SK-N-MC (cell line): ENCODE measurements around the gene COL4A1.
A peak's percentile ranks its signal among the peaks of the same experiment; 100 is the strongest.

Experiments
- DNase-seq: peaks from one replicate; pipeline ENCODE4 v3.0.0-alpha.2; 2011; ENCODE audit warnings: low read depth, low spot score
- H3K27ac ChIP-seq: fragments of 200-600 bp; sonication (generic); 2 replicates; pipeline ENCODE4 v1.5.1; 2016; ENCODE audit warnings: mixed run types
- H3K36me3 ChIP-seq: fragments of 200-600 bp; sonication (generic); 2 replicates; pipeline ENCODE4 v1.6.1; 2017; ENCODE audit warnings: antibody characterized with exemption, low read length, mixed read lengths; ENCODE audit not compliant: insufficient read depth
- H3K4me3 ChIP-seq: fragments of 200-600 bp; sonication (generic); 2 replicates; pipeline ENCODE4 v1.5.1; 2016
- H3K9ac ChIP-seq: fragments of 200-600 bp; sonication (generic); 2 replicates; pipeline ENCODE4 v1.8.0; 2017; ENCODE audit warnings: mixed run types, mixed read lengths; ENCODE audit not compliant: insufficient read length
- H3K9me3 ChIP-seq: fragments of 200-600 bp; sonication (generic); 2 replicates; pipeline ENCODE4 v1.6.1; 2017; ENCODE audit warnings: low read depth, mild to moderate bottlenecking, antibody characterized with exemption, low read length, moderate library complexity, mixed read lengths
- EZH2 ChIP-seq: fragments of 200-600 bp; sonication (generic); IDR thresholded peaks from one replicate; pipeline ENCODE4 v1.6.1; 2017; ENCODE audit warnings: antibody characterized with exemption
- FOXP2 ChIP-seq: optimal IDR thresholded peaks from 2 replicates; pipeline ENCODE3; 2011; ENCODE audit warnings: mild to moderate bottlenecking, moderate library complexity; ENCODE audit not compliant: insufficient read depth; ENCODE audit errors: extremely low read length, control extremely low read depth
- POLR2AphosphoS5 ChIP-seq: IDR thresholded peaks from 2 replicates; pipeline ENCODE4 v1.6.1; 2012; ENCODE audit warnings: mild to moderate bottlenecking, low read depth, low read length, borderline replicate concordance

COL4A1 gene

GRCh38 chr13:110276553-110276950 is 30.4 kb downstream of the COL4A1 start:
- 0 out of 2 replicates have a peak overlapping the region, but pooled peaks have one; percentile 18 for H3K4me3 ChIP-seq

GRCh38 chr13:110275931-110276552 is 30.9 kb downstream of the COL4A1 start:
- DNase-seq: peak; percentile 37
- Histone ChIP-seq H3K9ac (no peak overlapping the region), H3K36me3 (no peaks in the 10 kb centered on the region), H3K9me3 (no peaks in the 10 kb centered on the region), H3K27ac (no peak overlapping the region), H3K4me3 (0 out of 2 replicates have a peak overlapping the region, but pooled peaks have one; percentile 18)
- no peak for TF ChIP-seq POLR2AphosphoS5
- no peak for TF ChIP-seq FOXP2
- TF ChIP-seq EZH2: no peak

More at GRCh38 chr13:110276553-110276950, 30.4 kb downstream of the COL4A1 start:
- no peaks in the 10 kb centered on the region for H3K36me3 ChIP-seq
- no peak overlapping the region for H3K9ac ChIP-seq
- no peaks in the 10 kb centered on the region for H3K9me3 ChIP-seq
- TF ChIP-seq FOXP2 (no peak), EZH2 (no peak), POLR2AphosphoS5 (no peak)
- DNase-seq: no peak
- no peak overlapping the region for H3K27ac ChIP-seq

GRCh38 chr13:110274687-110275086 is 32.3 kb downstream of the COL4A1 start:
- DNase-seq: no peak
- no peak overlapping the region for H3K27ac ChIP-seq
- no peak for TF ChIP-seq FOXP2
- no peak for TF ChIP-seq EZH2
- TF ChIP-seq POLR2AphosphoS5: no peak
- H3K9me3 ChIP-seq: no peaks in the 10 kb centered on the region
- no peak overlapping the region for H3K9ac ChIP-seq
- H3K4me3 ChIP-seq: no peak overlapping the region
- no peaks in the 10 kb centered on the region for H3K36me3 ChIP-seq

GRCh38 chr13:110273254-110273653 is 33.7 kb downstream of the COL4A1 start:
- Histone ChIP-seq H3K36me3 (no peaks in the 10 kb centered on the region), H3K27ac (no peak overlapping the region), H3K9me3 (no peaks in the 10 kb centered on the region), H3K9ac (no peak overlapping the region), H3K4me3 (no peak overlapping the region)
- TF ChIP-seq POLR2AphosphoS5: no peak
- DNase-seq: no peak

- H3K4me3 ChIP-seq: no peak overlapping the region
- no peaks in the 10 kb centered on the region for H3K9me3 ChIP-seq
- H3K9ac ChIP-seq: no peak overlapping the region
- no peak for TF ChIP-seq EZH2
- TF ChIP-seq FOXP2: no peak
- TF ChIP-seq POLR2AphosphoS5: no peak
- H3K36me3 ChIP-seq: no peaks in the 10 kb centered on the region
- H3K27ac ChIP-seq: no peak overlapping the region
- DNase-seq: no peak
These were observed 34.3 kb downstream of the COL4A1 start for GRCh38 chr13:110272651-110273050.

- TF ChIP-seq EZH2: no peak
- no peak for TF ChIP-seq POLR2AphosphoS5
- TF ChIP-seq FOXP2: no peak
These were observed 34.7 kb downstream of the COL4A1 start for GRCh38 chr13:110272227-110272626.

GRCh38 chr13:110271313-110271712 is 35.6 kb downstream of the COL4A1 start:
- Histone ChIP-seq H3K36me3 (no peaks in the 10 kb centered on the region), H3K9me3 (no peaks in the 10 kb centered on the region), H3K27ac (no peak overlapping the region), H3K9ac (no peak overlapping the region), H3K4me3 (no peak overlapping the region)
- DNase-seq: no peak
- TF ChIP-seq EZH2 (no peak), FOXP2 (no peak), POLR2AphosphoS5 (no peak)

More at GRCh38 chr13:110272227-110272626, 34.7 kb downstream of the COL4A1 start:
- Histone ChIP-seq H3K4me3 (no peak overlapping the region), H3K27ac (no peak overlapping the region), H3K9ac (no peak overlapping the region), H3K9me3 (no peaks in the 10 kb centered on the region), H3K36me3 (no peaks in the 10 kb centered on the region)
- DNase-seq: no peak

GRCh38 chr13:110270507-110270906 is 36.5 kb downstream of the COL4A1 start:
- Histone ChIP-seq H3K27ac (no peak overlapping the region), H3K36me3 (no peaks in the 10 kb centered on the region), H3K9ac (no peak overlapping the region), H3K4me3 (no peak overlapping the region), H3K9me3 (no peaks in the 10 kb centered on the region)
- TF ChIP-seq FOXP2 (no peak), POLR2AphosphoS5 (no peak), EZH2 (no peak)
- DNase-seq: no peak

- H3K36me3 ChIP-seq: no peaks in the 10 kb centered on the region
- no peak for DNase-seq
- TF ChIP-seq FOXP2 (no peak), POLR2AphosphoS5 (no peak), EZH2 (no peak)
- no peak overlapping the region for H3K9ac ChIP-seq
- no peak overlapping the region for H3K27ac ChIP-seq
- no peaks in the 10 kb centered on the region for H3K9me3 ChIP-seq
- H3K4me3 ChIP-seq: no peak overlapping the region
These were observed 37.3 kb downstream of the COL4A1 start for GRCh38 chr13:110269509-110270185.
